ENCODE data around the gene FLOT2.
"Not testable (repeated sequence)": the region's sequence is repeated elsewhere in the genome, so short reads cannot be mapped to it uniquely, and the experiment has no call there.

Gene FLOT2

DNA sequence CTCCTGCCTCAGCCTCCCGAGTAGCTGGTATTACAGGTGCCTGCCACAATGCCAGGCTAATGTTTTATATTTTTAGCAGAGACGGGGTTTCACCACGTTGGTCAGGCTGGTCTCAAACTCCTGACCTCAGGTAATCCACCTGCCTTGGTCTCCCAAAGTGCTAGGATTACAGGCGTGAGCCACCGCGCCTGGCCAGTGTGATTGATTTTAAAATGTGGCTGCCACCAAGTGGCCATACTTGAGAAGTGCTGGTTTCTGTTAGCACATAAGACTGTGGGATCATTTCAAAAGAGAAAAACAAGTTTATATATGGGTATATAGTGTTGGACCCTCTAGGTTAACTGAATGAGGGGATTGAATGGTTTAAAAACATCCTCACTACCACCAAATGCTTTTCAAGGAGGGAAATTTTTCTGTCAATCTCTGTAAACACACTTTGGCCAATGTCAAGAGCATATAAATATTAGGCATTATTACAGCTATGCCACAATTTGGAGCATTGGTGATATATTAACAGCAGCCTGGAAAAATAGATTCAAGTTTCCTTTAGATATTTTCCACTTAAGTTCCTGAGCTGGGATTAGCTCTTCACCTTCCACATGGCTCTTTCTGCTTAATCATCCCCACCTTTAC lies 18.9 kb upstream of the FLOT2 start:
- H3K4me3 ChIP-seq (ENCODE audit: low read depth, low read length) = no peak overlapping the region

DNA sequence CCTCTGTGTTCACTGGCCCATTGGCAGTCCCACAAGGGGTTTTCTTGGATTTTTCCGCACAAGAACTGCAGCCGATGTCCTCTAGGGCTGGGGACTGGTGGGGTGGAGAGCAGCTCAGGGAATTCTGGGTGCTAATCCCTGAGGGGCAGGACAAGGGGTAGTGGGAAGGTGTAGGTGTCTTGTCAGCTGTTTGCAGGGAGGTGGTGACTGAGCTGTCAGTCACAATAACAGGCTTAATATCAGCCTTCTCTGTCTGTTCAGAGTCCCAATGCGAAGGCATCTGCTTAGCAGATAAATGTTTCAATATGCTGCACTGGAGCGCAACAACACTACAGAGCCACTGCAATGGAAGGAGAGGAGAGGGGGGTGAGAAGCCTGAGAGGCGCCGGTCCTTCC lies 15.4 kb upstream of the FLOT2 start:
- no peak overlapping the region for H3K4me3 ChIP-seq (ENCODE audit: low read depth, low read length)

DNA sequence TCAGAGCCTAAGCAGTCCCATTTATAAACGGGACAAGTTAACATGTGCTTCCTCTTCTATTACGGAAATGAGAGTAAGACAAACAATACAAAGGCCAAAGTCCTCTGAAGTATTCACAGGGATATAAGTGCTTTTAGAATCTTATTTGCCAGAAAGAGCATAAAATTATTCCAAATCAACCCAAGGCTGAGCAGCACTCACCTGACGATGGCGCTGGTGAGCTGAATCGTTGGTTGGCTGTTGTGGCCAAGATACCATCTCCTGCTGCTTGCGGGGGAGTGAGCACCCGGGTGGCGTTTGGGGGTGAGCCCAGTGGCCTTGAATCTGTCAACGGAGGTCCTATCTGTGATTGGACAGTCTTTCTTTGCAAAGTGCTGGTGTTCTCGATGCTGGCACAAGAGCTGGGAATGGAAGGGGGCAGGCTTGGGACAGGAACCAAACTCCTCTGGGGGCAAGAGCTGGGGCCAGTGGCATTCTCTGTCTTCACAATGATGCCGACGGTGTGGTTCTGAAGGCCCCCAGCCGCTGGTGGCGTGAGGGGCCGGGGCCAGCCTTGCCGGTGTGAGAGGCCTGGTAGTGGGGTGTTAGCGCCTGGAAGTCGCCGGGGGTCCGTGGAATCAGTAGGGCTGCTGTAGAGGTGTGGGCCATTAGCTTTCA lies 14.9 kb upstream of the FLOT2 start:
- no peak overlapping the region for H3K4me3 ChIP-seq (ENCODE audit: low read depth, low read length)

DNA sequence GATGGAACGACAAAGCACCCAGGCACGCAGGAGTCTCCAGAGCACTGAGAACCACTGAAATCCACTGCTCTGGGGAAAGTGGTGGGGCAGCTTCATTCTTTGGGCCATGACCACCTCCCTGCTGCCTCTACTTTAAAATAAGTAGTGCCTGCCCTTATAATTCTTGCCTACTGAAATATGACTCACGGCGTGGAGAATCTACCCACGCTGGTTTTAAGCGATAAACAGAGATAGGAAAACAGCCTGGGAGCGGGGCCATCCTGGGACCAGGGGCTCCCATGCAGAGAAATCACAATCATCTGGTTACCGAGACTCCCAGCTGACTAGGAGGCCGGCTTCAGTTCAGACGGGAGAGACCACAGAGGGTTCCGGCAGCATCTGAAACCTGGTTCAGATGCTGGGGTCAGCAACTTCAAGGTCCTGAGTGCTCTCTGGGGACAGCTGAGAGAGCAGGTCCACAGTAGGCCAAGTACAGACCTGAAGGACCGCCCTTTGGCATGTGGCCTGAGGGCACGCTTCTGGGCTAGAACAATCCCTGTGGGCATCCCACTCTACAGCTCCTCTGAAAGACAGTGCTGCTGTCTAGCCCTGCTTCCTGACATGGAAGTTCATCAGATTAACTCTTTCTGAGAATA lies 14.0 kb upstream of the FLOT2 start:
- no peak overlapping the region for H3K4me3 ChIP-seq (ENCODE audit: low read depth, low read length)

DNA sequence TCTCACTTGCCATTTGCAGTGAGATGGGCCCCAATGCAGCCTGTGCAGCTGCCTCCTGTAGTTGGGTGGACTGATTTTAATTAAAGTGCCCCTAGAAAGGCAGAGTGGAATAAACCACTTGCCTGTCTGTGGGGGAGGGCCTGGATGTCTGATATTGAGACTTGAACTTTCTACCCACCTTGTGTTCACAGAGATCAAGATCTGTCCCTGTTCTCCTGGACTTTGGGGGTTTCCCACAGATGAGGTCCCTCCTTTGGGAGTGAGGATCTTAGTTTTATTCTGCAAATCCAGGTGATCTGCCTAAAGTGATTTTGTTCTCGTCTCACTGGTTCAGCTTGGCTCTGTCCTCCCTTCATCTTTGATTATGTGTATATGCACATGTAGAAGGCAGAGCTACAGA lies 13.0 kb upstream of the FLOT2 start:
- no peak overlapping the region for H3K4me3 ChIP-seq (ENCODE audit: low read depth, low read length)

DNA sequence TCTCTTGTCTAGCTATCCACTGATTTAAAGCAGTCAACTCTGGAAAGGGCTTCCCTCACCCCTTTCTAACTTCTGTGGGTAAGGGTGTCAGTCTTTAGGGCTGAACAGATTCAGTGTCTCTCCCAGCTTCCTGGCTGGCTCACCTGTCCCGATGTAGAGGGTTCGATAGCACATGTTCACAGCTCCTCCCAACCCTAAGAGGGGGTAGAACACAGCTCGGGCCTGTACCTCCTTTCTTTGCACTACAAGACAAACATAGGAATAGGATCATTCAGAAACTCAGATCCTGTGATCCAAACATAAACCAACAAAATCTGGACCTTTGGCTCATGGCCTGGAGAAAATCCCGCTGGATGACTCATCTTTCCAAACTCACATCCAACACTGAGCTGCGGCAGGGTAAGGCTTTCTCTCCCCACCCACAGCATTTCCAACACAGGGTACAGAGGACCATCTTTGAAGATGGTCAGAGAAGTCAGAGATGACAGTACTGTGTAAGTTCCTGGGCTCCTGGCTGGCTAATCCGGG lies 11.2 kb upstream of the FLOT2 start:
- no peak overlapping the region for H3K4me3 ChIP-seq (ENCODE audit: low read depth, low read length)

DNA sequence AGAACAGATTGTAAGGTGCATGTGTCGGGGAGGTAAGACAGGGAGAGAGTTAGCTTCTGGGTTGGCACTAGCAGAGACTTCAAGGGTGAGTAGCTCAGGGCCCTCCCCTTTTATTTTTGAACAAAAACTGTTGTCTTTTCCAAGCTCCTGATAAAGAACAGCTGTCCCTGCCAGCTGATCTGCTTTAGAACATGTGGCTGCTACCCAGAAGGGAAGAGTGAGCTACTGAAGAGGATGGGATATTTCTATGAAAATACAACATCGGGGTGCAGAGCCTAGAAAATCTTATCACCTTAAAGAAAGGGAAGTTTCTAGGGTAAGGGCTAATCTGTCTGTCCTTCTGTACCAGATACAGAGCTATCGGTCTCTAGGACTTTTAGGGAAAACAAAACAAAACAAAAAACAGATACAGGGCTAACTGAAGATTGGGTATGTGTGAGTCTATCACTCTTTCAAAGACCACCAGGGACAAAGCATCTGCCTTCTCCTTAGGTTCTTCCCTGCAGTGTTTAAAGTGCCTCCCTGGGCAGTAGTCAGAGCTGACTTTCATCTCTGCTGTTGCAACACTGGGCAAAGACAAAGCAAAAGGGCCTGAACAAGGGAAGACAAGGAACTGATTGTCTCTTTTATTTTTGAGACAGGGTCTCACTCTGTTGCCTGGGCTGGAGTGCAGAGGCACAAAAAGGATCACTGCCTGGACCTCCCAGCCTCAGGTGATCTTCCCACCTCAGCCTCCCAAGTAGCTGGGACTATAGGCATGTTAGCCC lies 10.4 kb upstream of the FLOT2 start:
- H3K4me3 ChIP-seq (ENCODE audit: low read depth, low read length) = no peak overlapping the region

DNA sequence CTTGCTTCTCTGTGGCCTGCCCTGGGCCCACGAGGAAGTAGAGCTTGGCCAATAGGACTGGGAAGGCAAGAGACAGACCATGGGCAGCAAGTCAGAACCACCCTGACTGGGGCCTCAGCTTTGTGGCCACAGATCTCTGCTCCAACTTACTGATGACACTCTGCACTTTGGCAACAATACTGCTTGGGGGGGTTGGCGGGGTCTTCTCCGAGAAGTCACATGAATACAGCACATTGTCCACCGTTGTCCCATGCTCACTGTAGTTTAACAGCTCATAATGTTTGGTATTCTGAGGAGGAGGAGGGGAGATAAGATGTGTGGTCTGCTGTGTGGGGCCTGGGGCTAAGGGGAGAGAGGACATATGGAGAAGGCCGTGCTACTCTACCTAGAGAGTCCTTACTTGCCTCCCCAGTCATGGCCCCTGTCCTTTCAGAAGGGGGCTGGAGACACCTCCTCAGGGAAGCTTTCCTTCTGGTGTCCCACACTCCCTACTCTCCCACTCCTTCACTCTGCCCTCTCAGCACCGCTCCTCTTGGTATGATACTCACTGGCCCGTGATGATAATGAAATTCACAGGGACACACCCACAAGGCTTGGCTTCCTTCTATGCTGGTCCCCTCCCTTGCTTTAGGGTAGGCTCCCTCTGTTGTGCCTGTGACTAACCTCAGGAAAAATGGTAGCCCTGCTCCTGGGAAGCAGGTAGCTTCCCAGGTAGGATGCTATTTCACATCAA lies 9.3 kb upstream of the FLOT2 start:
- H3K4me3 ChIP-seq (ENCODE audit: low read depth, low read length) = no peak overlapping the region

DNA sequence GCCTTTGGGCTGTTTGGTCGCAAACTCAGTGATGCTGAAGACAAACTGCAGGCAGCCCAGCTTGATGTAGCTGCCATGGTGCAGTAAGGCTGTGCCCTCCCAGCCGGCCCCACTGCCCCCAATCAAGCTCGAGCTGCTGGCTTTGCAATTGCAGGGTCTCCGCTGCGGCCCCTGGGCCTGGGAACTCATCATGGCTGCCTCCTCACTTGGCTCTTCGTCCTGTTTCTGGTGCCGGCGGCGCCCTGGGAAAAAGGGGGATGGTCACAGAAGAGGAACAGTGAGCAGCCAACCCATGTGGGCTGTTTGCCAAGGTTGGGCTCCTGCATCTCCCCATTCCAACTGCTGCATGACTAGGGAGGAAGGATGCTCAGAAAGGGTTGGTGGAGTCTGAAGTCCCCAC lies 8.7 kb upstream of the FLOT2 start:
- no peak overlapping the region for H3K4me3 ChIP-seq (ENCODE audit: low read depth, low read length)

DNA sequence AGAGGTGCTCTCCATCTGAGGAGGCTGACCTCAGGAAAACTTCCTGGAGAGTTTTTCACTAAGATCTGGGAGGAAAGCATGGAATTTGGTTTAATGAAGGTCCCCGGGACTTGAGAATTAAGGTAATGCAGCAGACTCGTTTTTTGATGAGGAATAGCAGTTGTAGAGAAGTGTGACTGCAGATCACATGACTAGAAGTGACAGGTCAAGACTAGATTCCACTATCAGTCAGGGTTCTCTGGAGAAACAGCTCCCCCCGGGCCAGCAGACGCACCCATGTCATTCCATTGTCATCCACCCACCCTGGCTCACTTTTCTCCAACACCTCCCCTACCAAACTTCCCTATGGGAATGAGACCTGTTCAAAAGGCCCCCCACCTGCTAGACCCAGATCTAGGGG lies 7.3 kb upstream of the FLOT2 start:
- H3K4me3 ChIP-seq (ENCODE audit: low read depth, low read length) = no peak overlapping the region

DNA sequence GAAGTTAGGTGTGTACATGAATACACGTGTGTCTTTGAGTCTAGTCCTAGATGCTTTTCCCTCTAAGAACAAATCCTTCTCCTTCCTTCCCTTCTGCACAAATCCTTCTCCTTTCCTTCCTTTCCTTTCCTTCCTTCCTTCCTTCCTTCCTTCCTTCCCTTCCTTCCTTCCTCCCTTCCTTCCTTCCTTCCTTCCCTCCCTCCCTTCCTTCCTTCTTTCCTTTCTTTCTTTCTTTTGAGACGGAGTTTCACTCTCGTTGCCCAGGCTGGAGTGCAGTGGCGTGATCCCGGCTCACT lies 6.0 kb upstream of the FLOT2 start:
- H3K4me3 ChIP-seq (ENCODE audit: low read depth, low read length) = not testable (repeated sequence)

DNA sequence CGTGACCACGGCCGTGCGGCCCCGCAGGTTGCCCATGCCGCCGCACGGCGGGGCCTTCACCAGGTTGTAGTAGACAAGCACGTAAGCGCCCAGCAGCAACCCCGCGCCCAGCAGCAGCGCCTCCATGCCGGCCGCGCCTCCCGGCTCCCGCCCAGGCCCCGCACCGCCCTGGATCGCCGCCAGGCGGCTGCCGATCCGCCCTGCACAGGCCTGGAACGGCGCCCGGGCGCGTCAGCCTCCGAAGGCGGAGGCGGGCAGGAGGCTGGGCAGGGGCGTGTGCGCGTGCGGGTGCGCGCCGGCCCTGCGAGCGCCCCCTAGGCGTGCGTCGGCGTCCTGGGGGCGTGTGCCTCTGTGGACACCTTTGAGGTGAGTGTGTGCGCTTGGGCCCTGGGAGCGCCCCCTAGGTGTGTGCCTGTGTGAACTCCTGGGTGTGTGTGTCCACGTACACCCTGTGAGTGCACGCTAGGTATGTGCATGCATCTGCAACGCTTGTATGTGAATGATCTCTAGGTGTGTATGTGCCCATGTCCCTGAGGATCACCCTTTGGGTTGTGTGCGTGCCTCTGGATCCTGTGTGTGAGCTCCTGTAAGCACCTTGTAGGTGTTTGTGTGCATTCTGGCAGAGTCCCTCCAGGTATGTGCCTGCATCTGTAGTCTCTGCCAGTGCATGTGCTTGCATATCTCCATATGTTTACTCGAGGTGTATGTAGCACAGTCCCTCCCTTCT lies 5.4 kb upstream of the FLOT2 start, which contains the start of gene DHRS13:
Gene DHRS13, minus strand, starts transcription at position 261 of the 727 bp plus-strand sequence. Its CDS starts 135 bp downstream, at position 126.
- peak within 1 kb of the TSS; percentile 69 for H3K4me3 ChIP-seq (ENCODE audit: low read depth, low read length)

DNA sequence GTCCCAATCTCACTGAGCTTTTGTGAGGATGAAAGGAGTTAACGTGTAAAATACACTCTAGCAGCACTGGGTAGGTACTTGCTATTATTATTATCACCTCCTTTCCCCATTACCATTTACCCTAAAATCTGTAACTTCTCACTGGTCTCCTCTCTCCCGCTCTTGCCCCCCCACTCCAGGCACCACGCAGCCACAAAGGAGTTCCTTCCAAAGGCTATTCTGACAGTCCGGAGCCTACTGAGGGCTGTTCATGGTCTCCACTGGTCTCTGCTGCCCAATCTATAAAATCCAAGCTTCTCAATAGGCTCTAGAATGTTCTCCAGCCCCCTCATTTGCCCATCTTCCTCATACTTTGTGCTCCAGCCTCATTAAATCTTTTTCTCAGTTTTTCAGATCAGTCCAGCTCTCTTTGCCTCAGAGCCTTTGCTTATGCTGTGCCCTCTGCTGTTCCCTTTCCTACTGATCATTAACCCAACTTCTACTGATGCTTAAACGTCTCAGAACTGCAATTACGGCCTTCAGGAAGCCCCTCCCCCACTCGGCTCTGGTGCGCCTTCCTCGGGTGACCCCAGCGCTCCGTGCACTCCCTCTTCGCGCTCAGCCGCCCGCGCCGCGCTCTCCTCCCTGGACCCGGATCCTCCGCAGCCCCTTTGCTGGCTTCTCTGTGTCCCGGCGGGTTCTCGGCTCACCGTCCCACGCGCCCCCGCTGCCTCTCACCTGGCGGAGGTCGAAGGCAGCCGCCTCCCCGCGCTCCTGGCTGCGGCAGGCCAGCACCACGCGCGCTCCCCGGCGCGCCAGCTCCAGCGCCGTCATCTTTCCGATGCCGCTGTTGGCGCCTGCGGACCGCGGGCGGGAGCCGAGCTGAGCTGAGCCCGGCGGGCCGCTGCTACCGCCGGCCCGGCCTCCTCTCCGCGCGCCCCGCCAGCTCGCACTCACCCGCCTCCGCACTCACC lies 4.6 kb upstream of the FLOT2 start:
- H3K4me3 ChIP-seq (ENCODE audit: low read depth, low read length) = peak overlapping the region; percentile 69

DNA sequence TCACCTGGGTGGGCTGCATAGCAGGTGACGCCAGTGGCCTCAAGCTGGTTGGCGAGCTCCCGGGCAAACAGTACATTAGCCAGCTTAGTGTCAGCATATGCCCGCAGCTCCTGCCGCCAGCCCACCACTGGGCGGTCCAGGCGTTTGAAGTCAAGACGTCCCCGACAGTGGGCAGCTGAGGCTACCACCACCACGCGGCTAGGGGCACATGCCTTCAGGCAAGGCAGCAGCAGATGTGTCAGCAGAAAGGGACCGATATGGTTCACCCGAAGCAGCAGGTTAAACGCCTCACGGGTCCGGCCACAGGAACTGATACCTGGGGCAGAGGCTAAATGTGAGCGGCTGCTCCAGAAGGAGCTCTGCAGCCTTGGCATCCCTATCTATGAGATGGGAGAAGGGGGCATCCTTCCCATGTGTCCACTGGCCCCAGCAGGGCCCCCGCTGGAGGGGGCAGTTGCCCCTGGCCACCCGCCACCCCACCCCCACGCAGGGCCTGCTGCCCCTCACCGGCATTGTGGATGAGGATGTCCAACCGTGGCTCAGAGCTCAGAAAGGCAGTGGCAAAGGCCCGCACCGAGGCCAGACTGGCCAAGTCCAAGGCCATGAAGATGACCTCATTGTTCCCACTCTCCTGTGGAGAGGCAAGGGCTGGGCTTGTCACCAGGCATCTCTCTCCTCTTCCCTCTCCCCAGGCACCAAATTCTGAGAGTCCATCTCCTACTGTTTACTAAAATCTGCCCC lies 3.6 kb upstream of the FLOT2 start:
- no peak overlapping the region for H3K4me3 ChIP-seq (ENCODE audit: low read depth, low read length)

DNA sequence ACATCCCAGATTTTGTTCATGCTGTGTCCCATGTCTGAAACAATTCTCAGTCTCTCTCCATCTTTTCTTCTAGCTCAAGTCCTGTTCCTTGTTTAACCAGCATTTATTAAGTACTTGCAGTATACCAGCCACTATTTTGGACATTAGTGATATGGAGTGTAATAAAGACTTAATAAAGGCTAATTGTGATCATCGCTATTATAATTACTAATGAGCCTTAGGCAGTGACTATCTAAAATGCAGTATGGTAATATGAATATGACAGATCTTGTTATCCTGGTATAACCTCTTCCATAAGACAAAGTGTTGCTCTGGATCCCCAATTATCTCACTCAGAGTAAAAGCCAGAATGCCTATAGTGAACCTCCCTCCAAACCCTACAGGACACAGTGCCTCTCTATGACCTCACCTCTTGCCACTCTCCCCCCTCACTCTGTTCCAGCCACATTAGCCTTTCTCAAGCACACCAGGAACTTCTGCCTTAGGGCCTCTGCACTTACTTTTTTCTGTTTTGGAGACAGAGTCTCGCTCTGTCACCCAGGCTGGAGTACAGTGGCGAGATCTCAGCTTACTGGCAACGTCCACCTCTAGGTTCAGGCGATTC lies 1.8 kb upstream of the FLOT2 start:
- no peak overlapping the region for H3K4me3 ChIP-seq (ENCODE audit: low read depth, low read length)

DNA sequence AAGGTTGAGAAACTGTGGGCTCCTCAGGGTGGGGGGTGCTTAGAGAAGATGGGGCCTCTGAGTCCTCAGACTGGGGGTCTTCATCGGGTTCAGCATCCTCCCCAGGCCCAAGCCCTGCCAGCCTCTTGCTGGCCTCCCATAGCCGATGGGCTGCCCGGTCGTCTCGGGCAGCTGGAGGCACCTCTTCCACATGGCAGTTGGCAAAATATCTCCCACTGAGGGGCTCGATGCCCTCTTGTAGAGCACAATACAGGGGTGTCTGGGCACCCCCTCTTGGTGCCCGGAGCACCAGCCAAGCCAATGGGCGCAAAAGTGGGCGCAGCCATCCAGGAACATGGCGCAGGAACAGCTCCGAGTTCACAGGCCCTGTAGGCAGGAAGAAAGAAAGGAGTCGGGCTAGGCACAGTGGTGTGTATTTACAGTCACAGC lies 1.0 kb upstream of the FLOT2 start:
- H3K4me3 ChIP-seq (ENCODE audit: low read depth, low read length) = no peak overlapping the region

DNA sequence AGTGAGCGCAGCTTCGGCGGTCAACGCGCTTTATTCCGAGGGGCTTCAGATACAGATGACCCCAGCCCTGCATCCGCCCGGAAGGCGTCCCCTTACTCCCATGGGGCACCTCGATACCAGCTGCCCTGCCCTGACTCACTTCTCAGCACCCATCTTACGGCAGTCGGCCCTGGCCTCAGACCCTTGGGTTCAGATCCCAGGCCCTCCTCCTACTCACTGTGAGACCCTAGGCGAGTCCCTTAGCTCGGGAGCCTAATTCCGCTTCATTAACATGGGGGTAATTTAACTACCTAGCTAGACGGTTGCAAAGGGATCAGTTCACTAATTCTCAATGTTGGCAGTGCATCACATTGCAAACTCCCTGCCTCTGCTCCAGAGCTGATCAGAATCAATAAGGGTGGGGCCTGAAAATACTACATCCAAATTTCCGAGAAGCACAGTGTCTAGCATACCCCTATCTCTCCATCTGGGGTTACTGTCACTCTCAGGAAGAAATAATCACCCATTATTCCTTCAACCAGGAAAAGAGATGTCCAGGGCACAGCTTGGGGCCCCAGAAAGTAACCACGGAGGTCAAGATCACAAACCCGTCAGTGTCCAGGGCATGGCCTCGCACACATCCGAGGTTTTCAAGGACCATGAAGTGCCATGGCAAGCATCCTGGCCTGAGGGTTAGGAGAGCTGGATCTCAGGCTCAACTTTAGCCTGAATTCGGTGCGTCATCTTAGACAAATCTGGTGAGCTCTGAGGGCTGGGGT lies 415 bp upstream of the FLOT2 start:
- H3K4me3 ChIP-seq (ENCODE audit: low read depth, low read length) = peak overlapping the region; percentile 80
